Measurements from ENCODE around the gene COX14. TPM values are rescaled to one million over a fixed set of nuclear protein-coding genes. Genes with fewer than 3 reads are reported as not detected.

Gene COX14
- total RNA-seq, 1 donor from 2014 or later, result 19.8 TPM

DNA sequence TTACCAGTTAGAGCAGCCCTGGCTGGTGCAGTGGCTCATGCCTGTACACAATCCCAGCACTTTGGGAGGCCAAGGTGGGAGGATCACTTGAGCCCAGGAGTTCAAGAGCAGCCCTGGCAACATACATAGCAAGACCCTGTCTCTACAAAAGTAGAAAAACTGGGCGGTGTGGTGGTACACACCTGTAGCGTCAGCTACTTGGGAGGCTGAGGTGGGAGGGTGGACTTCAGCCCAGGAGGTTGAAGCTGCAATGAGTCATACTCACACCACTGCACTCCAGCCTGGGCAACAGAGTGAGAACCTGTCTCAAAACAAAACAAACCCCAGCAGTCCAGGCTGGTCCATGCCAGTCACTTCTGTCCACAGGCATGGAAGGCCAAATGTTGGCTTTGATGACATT is 7.4 kb downstream of the COX14 start:
- Histone ChIP-seq H3K36me3 (peaks cover 29 to 44% of the 10 kb centered on the region in 2 donors), H3K27me3 (no peaks in the 10 kb centered on the region), H3K4me3 (no peak overlapping the region), H3K27ac (peak overlapping the region in 1 of 2 donors; percentile 5), H3K4me1 (peaks cover 0 to 19% of the 10 kb centered on the region in 2 donors), H3K9me3 (no peaks in the 10 kb centered on the region)
- peak in 1 of 2 donors; percentile 42 for DNase-seq (ENCODE audit: low spot score in 2 of 2)
- intact Hi-C loops (cut with DNase I), result no loop called here
- TF ChIP-seq, protein P1, sequence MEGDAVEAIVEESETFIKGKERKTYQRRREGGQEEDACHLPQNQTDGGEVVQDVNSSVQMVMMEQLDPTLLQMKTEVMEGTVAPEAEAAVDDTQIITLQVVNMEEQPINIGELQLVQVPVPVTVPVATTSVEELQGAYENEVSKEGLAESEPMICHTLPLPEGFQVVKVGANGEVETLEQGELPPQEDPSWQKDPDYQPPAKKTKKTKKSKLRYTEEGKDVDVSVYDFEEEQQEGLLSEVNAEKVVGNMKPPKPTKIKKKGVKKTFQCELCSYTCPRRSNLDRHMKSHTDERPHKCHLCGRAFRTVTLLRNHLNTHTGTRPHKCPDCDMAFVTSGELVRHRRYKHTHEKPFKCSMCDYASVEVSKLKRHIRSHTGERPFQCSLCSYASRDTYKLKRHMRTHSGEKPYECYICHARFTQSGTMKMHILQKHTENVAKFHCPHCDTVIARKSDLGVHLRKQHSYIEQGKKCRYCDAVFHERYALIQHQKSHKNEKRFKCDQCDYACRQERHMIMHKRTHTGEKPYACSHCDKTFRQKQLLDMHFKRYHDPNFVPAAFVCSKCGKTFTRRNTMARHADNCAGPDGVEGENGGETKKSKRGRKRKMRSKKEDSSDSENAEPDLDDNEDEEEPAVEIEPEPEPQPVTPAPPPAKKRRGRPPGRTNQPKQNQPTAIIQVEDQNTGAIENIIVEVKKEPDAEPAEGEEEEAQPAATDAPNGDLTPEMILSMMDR (IDR thresholded peaks at IDR 0.05), result no peak

DNA sequence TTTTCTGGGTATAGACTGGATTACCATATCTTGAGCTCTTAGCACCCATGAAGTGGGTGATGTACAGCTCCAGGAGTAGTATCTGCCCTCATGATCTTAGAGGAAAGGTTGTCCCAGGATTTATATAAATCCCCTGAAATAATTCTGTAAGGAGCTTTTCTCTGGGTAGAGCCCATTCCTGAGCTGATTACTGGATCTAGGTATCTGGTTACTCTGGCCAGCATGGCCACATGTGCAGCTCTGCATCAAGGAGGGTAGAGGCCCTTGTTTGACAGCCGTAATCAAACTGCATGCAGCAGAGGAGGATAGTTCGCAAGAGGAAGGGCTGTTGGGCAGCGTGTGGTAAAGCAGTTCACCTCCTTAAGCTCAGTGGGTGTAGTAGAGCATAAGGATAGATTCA is 8.5 kb downstream of the COX14 start:
- Histone ChIP-seq H3K36me3 (peaks cover 29 to 43% of the 10 kb centered on the region in 2 donors), H3K27ac (no peak overlapping the region), H3K4me3 (no peak overlapping the region), H3K27me3 (no peaks in the 10 kb centered on the region), H3K4me1 (peaks cover 4 to 22% of the 10 kb centered on the region in 2 donors), H3K9me3 (no peaks in the 10 kb centered on the region)
- TF ChIP-seq, protein P1 (IDR thresholded peaks at IDR 0.05), result no peak
- DNase-seq (ENCODE audit: low spot score in 2 of 2), result no peak
- intact Hi-C loops (cut with DNase I), result no loop called here

DNA sequence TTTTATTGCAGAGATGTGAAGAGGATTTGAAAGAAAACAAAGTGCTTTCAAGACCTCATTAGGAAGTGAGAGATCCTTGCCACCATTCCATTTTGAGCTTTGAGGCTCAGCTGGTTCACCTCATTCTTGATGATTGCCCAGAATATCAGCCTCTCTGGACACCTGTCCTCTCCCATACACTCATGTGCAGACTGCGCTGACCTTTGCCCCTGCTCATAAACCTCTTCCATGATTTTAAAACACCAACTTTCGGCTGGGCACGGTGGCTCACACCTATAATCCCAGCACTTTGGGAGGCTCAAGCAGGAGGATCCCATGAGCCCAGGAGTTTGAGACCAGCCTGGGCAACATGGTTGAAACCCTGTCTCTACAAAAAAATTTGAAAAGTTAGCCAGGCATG is 8.9 kb downstream of the COX14 start:
- H3K4me1 ChIP-seq, result peaks cover 6 to 22% of the 10 kb centered on the region in 2 donors
- H3K9me3 ChIP-seq, result no peaks in the 10 kb centered on the region
- H3K27me3 ChIP-seq, result no peaks in the 10 kb centered on the region
- H3K4me3 ChIP-seq, result no peak overlapping the region
- TF ChIP-seq, protein P1 (IDR thresholded peaks at IDR 0.05), result no peak
- no peak overlapping the region for H3K27ac ChIP-seq
- DNase-seq (ENCODE audit: low spot score in 2 of 2), result no peak
- intact Hi-C loops (cut with DNase I), result no loop called here
- peaks cover 29 to 39% of the 10 kb centered on the region in 2 donors for H3K36me3 ChIP-seq

DNA sequence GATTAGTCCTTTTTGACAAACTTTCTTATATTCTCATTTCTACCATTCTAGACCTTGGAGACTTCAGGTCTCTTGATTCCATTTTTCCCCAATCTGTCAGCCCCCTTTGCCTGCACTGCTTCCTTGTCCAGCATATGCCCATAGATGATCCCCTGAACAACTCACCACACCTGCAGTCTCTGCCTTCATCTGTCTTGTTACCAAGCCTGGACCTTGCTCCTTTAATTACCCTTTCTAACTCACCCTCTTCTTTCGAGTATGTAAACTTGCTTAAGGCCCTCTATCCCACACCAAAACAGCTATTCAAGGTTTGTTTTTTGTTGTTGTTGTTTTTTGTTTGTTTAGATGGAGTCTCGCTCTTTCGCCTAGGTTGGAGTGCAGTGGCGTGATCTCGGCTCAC is 9.6 kb downstream of the COX14 start:
- intact Hi-C loops (cut with DNase I), result no loop called here
- Histone ChIP-seq H3K36me3 (peaks cover 29 to 37% of the 10 kb centered on the region in 2 donors), H3K4me1 (peaks cover 6 to 18% of the 10 kb centered on the region in 2 donors), H3K9me3 (no peaks in the 10 kb centered on the region), H3K27ac (no peak overlapping the region), H3K27me3 (no peaks in the 10 kb centered on the region), H3K4me3 (no peak overlapping the region)
- TF ChIP-seq, protein P1 (IDR thresholded peaks at IDR 0.05), result no peak
- DNase-seq (ENCODE audit: low spot score in 2 of 2), result no peak

DNA sequence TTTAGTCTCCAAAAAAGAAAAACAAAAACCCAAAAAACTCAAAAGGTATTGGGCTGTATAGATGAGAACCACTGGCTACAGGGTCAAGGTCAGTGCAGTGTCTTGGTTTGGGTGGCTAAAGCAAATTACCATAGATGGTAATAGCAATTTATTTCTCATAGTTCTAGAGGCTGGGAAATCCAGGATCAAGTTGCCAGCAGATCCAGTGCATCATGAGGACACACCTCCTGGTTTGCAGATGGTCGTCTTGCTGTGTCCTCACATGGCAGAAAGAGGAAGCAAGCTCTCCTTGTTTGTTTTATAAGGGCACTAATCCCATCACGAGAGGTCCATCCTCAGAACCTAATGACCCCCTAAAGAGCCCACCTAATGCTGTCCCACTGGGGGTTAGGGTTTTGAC is 11.2 kb downstream of the COX14 start:
- intact Hi-C loops (cut with DNase I), result no loop called here
- no peak for DNase-seq (ENCODE audit: low spot score in 2 of 2)

More for the DNA sequence above, 11.2 kb downstream of the COX14 start:
- TF ChIP-seq, protein P1 (IDR thresholded peaks at IDR 0.05), result no peak
- H3K9me3 ChIP-seq, result no peaks in the 10 kb centered on the region
- no peak overlapping the region for H3K27ac ChIP-seq
- peaks cover 37 to 50% of the 10 kb centered on the region in 2 donors for H3K36me3 ChIP-seq
- H3K4me1 ChIP-seq, result peaks cover 6% of the 10 kb centered on the region in 2 donors
- H3K4me3 ChIP-seq, result no peak overlapping the region
- H3K27me3 ChIP-seq, result no peaks in the 10 kb centered on the region

Measured in ascending aorta (tissue), 2 donors.